NOMO-1 treated with DMSO at 0.1 percent for 48 hours (cell line): ENCODE measurements around the gene FUT7.
"Not testable (repeated sequence)": the region's sequence is repeated elsewhere in the genome, so short reads cannot be mapped to it uniquely, and the experiment has no call there.

ENCODE experiments used
- DNase-seq: peaks from one replicate; lab custom pipeline; 2025; ENCODE audit not compliant: unreplicated experiment; lab: John Stamatoyannopoulos, UW

FUT7 gene

DNA sequence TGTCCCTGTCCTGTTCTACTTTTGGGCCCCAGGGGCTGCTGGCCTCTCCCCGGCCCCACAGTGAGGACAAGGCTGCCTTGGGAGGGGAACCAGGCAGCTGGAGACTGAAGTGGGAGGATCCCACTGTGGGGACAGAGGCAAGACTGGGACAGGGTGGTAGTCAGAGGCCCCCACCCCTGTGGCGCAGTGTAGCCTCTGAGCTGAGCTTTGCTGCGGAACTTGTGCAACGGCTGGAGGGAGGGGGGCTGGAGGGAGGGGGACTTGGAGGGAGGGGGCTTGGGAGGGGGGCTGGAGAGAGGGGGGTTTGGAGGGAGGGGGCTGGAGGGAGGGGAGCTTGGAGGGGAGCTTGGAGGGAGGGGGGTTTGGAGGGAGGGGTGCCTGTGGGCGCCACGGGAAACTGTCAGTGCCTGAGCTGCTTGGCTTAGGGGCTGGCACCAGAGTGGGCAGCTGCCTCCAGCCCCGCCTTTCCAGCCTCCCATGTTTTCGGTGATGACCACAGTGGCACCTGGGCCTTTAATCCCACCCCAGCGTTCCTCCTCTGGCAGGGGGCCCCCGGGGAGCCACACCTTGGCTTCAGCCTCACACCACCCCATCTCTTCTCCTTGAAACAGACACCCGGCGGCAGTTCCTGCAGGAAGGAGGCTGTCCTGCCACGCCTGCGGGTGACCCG lies 2.3 kb upstream of the FUT7 start:
- DNase-seq = peak; percentile 67

GRCh38 chr9:137033481-137033880 lies 1.6 kb upstream of the FUT7 start:
- DNase-seq = not testable (repeated sequence)

GRCh38 chr9:137032858-137033257 lies 970 bp upstream of the FUT7 start:
- DNase-seq = peak; percentile 71

- peak; percentile 87 for DNase-seq
Observed at GRCh38 chr9:137030538-137031527, 1.1 kb downstream of the FUT7 start.

GRCh38 chr9:137030006-137030405 lies 1.9 kb downstream of the FUT7 start:
- DNase-seq = no peak

GRCh38 chr9:137029058-137029936 lies 2.6 kb downstream of the FUT7 start:
- peak; percentile 65 for DNase-seq

DNA sequence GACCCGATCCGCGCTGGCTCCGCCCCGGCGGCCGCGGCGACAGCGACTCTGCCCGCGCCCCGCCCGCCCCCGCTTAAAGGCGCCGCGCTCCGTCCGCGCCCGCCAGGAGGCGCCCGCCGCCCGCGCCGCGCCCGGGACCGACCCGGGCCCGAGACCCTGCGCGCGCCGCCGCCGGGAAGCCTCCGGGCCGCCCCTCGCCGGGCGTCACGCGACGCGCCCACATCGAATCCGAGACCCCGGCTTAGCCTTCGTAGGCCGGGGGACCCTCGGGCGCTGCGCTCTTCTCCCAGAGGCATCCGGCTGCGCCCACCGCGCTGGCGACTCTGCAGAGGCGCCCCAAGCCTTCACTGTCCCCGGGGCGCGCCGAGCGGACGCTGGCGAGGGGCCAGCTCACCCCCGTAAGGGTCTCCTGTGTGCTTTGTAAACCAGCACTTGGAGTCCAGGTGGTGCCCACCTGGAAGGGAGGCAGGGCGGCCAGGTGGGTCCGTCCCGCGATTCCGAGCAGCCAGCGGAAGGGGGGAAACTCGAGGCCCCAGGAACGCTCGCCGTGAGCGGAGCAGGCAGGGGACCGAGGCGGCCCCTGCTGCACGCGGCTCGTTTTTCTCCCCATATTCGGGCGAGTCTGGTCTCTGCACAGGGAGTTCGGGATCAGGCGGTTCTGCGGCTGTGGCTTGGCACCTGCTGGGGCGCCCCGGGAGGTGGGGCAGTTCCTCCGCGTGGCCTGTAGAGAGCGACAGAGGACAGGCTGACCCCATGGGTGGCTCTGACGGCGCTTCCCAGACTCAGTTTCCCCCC lies 3.4 kb downstream of the FUT7 start:
- peak; percentile 63 for DNase-seq

- DNase-seq = no peak
Observed at GRCh38 chr9:137027369-137028262, 4.3 kb downstream of the FUT7 start, which contains the start of gene ABCA2. TSS of gene ABCA2 (minus strand) at chr9:137028237. CDS start at chr9:137028140, 97 bp downstream.

DNA sequence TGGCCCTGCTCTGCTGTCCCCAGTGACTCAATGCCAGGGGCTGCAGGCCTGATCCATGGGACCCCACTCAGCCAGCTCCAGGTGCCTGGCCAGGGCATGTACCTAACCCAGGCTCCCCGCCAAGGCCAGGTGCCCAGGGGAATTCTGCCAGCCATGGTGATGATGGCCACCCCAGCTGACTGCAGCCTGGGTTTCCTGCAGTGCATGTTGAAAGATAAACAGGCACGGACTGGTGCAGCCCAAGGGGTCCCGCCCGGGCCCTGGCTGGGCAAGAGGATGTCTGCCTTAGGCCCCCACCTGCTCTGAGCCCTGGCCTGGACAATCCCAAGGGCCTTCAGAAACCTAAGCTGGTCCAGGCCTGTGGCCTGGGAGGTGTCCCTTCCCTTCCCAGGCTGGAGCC lies 5.1 kb downstream of the FUT7 start:
- no peak for DNase-seq

GRCh38 chr9:137026384-137026783 lies 5.5 kb downstream of the FUT7 start:
- DNase-seq = no peak

- no peak for DNase-seq
Observed at GRCh38 chr9:137025517-137025966, 6.3 kb downstream of the FUT7 start.

DNA sequence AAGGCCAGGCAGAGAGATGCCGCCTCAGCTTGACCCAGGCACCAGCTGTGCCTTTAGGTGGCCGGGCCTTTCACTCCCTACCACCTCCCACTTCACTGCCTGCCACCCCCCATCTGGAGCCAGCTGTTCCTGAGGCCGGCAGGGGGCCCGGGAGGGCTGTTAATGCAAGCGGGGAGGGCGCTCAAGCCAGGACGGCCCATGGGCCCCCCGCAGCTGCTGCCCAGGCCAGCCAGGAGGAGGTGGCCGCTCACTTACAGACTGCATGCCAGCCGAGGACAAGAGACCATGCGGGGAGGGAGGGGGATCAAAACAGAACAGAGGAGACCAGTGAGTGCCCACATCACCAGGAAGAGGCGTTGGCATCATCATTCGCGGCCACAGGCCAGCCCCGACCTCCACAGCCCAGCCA lies 8.3 kb downstream of the FUT7 start:
- no peak for DNase-seq

GRCh38 chr9:137023157-137023556 lies 8.7 kb downstream of the FUT7 start:
- no peak for DNase-seq

DNA sequence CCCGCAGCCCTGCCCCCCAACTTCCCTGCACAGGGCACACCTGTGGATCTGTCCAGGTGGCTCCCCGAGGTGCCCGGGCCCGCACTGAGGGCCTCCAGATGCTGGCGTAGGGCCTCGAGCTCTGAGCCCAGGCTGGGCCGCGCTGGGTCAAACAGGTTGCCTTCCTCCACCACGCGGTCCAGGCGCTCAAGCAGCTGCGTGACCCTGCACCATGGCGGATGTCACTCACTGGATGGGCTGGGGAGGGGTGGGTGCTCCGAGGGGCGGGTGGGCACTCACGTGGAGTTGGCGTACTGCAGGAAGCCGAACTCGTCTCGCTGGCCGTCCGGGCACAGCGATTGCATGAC lies 9.3 kb downstream of the FUT7 start:
- no peak for DNase-seq

DNA sequence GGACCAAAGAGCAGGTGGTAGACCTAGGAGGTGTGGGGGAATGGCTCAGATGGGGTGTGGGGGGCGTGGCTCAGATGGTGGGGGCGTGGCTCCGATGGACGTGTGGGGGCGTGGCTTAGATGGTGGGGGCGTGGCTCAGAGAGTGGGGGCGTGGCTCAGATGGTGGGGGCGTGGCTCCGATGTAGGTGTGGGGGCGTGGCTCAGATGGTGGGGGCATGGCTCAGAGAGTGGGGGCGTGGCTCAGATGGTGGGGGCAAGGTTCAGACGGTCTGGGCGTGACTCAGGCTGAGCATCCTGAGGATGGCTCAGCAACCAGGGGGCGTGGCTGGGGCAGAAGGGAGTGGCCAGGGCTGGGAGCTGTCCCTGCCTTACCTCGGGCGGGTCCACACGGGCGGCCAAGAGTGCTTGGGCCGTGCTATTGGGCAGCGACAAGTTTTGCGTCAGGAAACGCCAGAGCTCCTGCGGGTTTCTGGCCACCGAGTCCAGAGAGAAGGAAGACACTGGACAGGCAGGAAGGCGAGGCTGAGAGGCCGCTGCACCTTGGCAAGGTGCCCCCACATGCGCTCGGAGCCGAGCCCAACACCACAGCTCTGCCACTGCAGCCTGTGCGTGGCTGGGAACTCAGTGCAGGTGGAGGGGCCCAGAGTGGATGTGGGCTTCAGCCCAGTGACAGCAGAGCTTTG lies 9.8 kb downstream of the FUT7 start:
- DNase-seq = peak; percentile 70

DNA sequence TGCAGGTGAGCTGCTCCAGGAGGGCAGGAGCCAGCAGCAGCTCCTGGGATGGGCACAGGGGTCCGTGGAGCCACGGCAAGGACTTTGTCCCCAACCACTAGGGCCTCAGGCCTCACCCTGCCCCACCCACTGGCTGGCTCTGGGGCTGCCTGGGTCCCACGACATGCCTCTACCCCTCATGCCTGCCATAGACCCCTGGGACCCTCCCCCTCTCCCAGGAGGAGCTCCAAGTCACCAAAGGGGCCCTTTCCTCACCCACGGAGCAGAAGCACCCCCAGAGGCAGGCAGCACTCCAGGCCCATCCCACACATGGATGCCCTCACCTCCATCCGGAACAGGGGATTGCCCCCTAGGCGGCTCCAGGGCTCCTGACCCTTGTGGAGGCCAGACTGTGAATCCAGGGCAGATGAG lies 10.3 kb downstream of the FUT7 start:
- no peak for DNase-seq

- DNase-seq = no peak
Observed at GRCh38 chr9:137020771-137021567, 10.9 kb downstream of the FUT7 start.
